GM19438 (cell line): ENCODE results near the gene YAP1.
"Not testable (repeated sequence)": the region's sequence is repeated elsewhere in the genome, so short reads cannot be mapped to it uniquely, and the experiment has no call there.

ENCODE experiments used
- ATAC-seq: cut with Tn5 transposase; IDR thresholded peaks from one replicate; pipeline ENCODE4 v1.9.1; 2021; ENCODE audit warnings: low read depth; ENCODE audit not compliant: unreplicated experiment

YAP1 gene

GRCh38 chr11:102234779-102235439 is 124.7 kb downstream of the YAP1 start:
- ATAC-seq, result no peak

DNA sequence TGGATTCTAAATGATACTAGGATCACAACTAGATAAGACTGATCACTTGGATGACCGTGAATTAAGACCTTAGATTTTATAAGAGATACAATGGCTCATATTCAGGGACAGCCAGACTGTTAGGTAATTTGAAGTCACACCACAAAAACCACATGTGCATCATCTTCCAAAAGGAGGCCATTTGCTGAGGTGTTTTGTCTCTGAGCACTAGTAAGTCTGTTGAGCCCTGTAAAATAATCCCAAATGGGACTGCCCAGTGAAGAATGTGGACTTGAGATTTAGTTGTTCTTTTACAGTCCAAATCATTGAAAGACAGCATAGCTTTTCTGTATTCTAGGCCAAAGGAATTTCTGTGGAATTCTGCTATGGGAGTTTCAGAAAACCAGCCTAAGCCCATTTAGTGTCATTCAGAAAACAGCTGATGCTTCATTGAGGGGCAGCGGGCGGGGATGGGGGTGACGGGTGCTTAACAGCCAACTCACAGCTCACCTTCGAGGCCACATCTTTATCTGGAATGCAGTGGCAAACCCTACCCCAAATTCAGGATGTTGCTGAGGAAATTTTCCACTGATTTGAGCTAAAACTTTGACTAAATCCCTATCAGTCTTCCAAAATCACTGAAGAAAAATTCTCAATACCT is 127.0 kb downstream of the YAP1 start:
- no peak for ATAC-seq

GRCh38 chr11:102238391-102238821 is 128.2 kb downstream of the YAP1 start:
- no peak for ATAC-seq

DNA sequence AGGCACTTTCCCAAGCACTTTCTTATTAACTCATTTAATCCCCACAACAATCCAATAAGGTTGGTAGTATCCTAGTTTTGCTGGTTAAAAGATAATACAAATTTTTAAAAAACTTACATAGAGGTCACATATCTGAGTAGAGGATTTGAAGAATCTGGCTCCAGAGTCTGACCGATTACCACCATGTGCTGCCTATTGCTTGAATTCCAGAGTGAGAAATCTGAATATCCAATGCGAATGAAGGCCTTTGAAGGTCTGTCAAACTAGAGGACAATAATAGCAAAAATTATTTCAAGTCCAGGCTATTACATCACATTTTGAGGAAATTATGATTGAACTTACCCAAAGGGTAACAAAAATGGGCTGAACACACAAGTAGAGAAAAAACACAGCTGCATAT is 129.2 kb downstream of the YAP1 start:
- ATAC-seq, result no peak

GRCh38 chr11:102239911-102240310 is 129.7 kb downstream of the YAP1 start:
- ATAC-seq, result no peak

GRCh38 chr11:102240502-102240901 is 130.3 kb downstream of the YAP1 start:
- ATAC-seq, result no peak

DNA sequence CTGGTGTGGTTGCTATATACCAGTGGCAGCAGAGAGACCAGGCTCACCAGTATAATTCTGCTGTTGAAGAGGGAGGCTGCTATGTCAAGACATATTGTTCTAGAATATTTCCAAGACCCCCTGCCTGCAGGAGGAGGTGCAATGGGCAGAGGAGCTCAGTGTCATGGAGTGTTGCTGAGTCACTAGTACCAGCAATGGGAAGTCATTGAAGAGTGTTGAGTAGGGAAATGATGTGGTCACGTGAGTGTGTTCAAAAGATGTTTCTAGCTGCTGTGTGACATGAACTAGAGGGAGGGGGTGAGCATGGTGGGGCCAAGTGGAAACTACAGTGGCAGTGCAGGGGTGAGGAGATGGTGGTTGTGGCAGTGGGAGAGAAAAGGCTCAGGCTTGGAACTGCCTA is 130.8 kb downstream of the YAP1 start:
- ATAC-seq, result no peak

- ATAC-seq, result no peak
Measured at GRCh38 chr11:102243399-102243884, 133.2 kb downstream of the YAP1 start.

DNA sequence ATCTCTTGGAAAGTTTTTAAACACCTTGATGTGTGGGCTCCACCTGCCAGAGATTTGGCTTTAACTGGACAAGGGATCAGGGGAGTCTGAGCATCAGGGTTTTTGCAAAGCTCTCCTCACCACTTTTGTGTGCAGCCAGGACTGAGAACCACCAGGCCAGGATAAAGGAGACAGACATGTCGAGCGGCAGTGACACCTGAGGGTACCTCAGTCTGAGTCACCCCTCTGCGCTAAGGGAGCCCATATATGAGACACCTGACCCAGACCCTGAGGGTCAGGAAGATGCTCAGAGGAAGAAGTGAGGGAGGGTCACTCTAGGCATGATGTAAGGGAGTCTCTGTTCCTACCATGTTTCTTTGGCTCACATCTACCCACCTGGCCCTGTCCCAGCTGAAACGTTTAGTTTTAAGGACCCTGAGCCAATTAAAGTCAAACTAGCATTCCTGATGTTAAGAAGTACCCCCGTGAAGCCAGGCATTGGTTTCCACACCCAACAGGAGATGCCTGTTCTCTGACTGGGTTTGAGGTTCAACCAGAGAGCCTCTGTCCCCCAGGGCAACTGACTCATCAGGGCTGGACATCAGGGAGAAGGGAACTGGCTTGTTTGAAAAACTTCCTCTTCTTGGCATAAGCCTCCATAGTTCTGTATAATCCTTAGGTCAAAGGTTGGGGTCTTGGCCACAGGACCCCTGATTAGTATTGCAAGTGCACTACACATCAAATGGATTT is 134.6 kb downstream of the YAP1 start:
- no peak for ATAC-seq

DNA sequence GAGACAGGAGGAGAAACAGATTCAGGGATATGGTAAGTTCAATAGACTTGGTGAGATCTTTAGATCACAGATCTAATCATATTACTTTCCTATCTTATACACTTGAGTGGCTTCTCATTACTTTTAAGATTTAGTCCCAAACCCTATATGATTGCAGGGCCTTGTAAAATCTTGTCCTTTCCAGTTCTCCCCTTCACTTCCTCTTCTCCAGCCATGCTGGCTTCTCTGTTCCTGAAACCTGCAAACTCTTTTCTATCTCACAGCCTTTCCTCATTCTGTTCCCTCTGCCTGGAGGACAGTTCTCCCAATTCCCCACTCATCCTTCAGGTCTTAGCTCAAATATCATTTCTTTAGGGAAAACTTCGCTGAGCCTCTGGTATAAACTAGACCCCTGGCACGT is 141.2 kb downstream of the YAP1 start:
- no peak for ATAC-seq

- no peak for ATAC-seq
Measured at GRCh38 chr11:102252339-102252891, 142.2 kb downstream of the YAP1 start.

GRCh38 chr11:102253020-102253715 is 142.9 kb downstream of the YAP1 start:
- ATAC-seq, result no peak

DNA sequence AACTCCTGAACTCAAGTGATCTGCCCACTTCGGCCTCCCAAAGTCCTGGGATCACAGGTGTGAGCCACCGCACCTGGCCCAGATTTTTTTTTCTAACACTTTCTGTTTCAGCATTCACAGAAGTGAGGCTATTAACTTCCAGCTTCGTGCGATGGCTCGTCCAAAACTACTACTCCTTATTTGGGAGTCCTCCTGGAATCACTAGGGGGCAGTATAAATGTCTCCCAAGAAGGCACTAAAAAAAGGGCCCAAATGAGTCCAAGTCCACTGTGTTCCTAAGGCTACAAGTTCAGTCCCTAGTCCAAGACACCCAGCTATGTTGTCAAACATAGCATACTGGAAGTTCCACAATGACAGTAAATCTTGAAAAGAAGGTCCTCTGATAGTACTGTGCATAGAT is 143.8 kb downstream of the YAP1 start:
- ATAC-seq, result no peak

GRCh38 chr11:102256251-102256650 is 146.0 kb downstream of the YAP1 start:
- no peak for ATAC-seq

- no peak for ATAC-seq
Measured at GRCh38 chr11:102260241-102260640, 150.0 kb downstream of the YAP1 start.

DNA sequence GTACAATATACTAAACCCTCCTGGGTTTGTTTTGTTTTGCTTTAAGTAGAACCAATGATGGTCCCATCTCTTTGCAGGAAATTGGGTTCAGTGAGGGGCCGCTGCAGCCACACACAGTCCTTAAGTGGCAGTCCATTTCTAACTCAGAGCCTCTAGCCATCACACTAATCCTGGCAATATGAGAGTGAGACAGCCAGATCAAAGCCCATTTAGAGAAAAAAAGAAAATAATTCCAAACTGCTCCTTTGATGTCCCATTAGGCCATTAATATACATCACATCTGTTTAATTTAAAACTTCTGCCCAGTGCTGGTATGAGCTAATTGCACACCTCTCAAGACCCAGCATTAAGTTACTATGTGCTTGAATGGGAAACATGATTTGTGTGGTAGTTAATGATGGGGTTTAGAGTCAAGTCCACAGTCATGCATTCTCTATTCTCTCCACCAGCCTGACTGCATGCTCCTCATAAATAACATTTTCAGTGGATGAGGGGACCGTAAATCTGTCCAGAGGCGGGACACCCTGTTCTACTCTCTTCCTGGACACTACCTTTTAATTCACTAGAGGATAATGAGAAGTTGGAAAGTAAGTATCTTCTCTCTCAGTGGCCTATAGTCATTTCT is 153.2 kb downstream of the YAP1 start:
- no peak for ATAC-seq

DNA sequence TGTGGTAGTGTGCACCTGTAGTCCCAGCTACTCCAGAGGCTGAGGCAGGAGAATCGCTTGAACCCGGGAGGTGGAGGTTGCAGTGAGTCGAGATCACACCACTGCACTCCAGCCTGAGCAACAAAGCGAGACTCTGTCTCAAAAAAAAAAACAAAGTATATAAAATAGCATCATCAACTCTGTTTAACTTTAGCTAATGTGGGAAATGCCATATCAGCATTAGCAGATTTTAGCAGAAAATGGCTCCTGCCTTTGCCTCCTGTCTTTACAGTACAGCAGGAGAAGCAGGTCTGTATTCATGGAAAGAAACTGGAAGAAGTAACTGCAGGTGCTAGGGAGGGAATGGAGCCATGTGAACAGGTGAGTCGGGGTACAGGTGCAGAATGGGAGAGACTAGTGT is 154.5 kb downstream of the YAP1 start:
- not testable (repeated sequence) for ATAC-seq

DNA sequence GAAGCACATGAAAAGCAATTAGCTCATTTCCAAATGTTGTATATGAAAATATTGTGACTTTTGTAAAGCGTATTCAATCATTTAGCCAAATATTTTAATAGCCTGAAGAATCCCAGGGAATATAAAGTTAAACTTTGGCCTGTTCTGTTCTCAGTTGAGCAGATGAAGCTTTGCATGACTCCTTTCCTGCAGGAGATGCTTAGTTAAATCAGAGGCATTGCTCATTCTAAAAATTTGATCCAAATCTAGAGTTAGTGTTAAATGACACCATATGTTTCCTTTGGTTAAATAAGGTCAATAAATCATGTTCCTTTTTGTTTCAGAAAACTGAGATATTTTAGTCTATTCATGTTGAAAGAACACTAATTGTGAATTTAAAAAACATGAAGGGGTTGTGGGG is 155.9 kb downstream of the YAP1 start:
- no peak for ATAC-seq

DNA sequence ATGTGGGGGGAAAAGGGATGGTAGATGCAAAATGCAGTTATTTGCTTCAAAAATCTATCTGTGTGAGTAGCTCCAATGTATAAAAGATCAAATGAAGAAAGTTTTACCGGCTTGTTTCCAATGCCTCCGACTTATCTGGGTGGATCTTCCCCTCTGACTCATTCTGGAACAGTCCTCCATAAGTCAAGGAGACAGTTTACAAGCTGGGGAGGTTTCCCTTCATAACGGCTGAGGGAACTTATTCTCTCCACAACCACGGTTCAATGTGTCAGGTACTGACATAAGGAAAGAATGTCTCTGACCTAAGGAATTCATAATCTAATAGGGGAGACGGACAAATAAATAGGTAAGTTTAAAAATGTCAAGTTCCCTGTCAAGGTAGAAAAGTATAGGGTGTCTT is 157.4 kb downstream of the YAP1 start:
- no peak for ATAC-seq
